Measurements from ENCODE around the gene TDP2.
"Not testable (repeated sequence)": the region's sequence is repeated elsewhere in the genome, so short reads cannot be mapped to it uniquely, and the experiment has no call there.

TDP2 gene

DNA sequence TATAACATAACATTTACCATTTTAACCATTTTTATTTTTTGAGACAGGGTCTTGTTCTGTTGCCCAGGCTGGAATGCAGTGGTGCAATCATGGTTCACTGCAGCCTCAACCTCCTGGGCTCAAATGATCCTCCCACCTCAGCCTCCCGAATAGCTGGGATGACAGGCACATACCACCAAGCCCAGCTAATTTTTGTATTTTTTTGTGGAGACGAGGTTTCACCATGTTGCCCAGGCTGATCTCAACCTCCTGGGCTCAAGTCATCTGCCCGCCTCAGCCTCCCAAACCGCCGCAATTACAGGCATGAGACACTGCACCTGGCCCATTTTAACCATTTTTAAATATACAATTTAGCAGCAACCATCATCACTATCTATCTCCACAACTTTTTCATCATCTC, 26.1 kb downstream of the TDP2 start:
- not testable (repeated sequence) for H3K27me3 ChIP-seq (ENCODE audit: insufficient read depth, low read length); H3K14ac ChIP-seq (ENCODE audit: low read length); H3K4me3 ChIP-seq (ENCODE audit: low read depth, low read length); H3K79me2 ChIP-seq (ENCODE audit: control insufficient read depth, insufficient read depth, low read length, poor library complexity); H3K36me3 ChIP-seq (ENCODE audit: control insufficient read depth in 1 of 2, insufficient read depth in 2 of 2, low read length in 2 of 2); H2BK12ac ChIP-seq (ENCODE audit: low read length); H2AK5ac ChIP-seq (ENCODE audit: low read length); H2BK5ac ChIP-seq (ENCODE audit: low read depth, low read length, poor library complexity); H2BK120ac ChIP-seq (ENCODE audit: insufficient read depth, low read length, poor library complexity); H3K9ac ChIP-seq (ENCODE audit: low read length); H3K23ac ChIP-seq (ENCODE audit: low read length); H4K91ac ChIP-seq (ENCODE audit: low read depth, low read length); H4K8ac ChIP-seq (ENCODE audit: low read depth, low read length); H4K12ac ChIP-seq (ENCODE audit: low read depth, low read length); H3K27ac ChIP-seq (ENCODE audit: low read depth, low read length); H3K18ac ChIP-seq (ENCODE audit: low read length); H3K4me1 ChIP-seq (ENCODE audit: control insufficient read depth in 1 of 2, insufficient read depth in 2 of 2, low read length in 2 of 2); H3K9me3 ChIP-seq (ENCODE audit: insufficient read depth, low read depth, low read length); H3K4me2 ChIP-seq (ENCODE audit: low read length); H2AFZ ChIP-seq (ENCODE audit: insufficient read depth, low read length, poor library complexity); H3K4ac ChIP-seq (ENCODE audit: low read depth, low read length); H3K79me1 ChIP-seq (ENCODE audit: low read length)
- WGBS (ENCODE audit: extremely low coverage, insufficient coverage, insufficient read length): no CpG with 5 or more reads among the region's 5 CpGs
- peak; percentile 58 to 84 for DNase-seq

DNA sequence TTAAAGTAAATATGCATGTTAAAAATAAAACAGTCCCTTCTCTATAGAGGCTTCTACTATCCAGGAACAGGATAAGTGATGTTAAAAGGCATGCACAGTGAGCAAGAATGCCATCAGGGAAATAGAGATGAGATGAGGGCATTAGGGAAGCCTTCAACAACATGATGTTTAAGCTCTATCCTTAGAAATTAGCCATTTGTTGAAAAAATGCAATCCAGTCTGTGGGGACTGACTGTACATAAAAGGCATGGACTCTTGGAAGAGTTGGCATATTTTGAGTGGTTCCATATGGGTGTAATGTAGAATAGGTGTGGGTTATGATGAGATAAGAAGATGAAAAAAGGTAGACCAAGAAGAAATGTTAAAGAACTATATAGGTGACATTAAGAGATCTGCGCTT, 26.5 kb downstream of the TDP2 start:
- Histone ChIP-seq H4K91ac (ENCODE audit: low read depth, low read length) (no peak overlapping the region), H2BK5ac (ENCODE audit: low read depth, low read length, poor library complexity) (no peak overlapping the region), H3K18ac (ENCODE audit: low read length) (no peak overlapping the region), H3K79me1 (ENCODE audit: low read length) (no peaks in the 10 kb centered on the region), H3K79me2 (ENCODE audit: control insufficient read depth, insufficient read depth, low read length, poor library complexity) (no peaks in the 10 kb centered on the region), H3K9ac (ENCODE audit: low read length) (no peak overlapping the region), H3K36me3 (ENCODE audit: control insufficient read depth in 1 of 2, insufficient read depth in 2 of 2, low read length in 2 of 2) (no peaks in the 10 kb centered on the region), H3K9me3 (ENCODE audit: insufficient read depth, low read depth, low read length) (no peaks in the 10 kb centered on the region), H2AK5ac (ENCODE audit: low read length) (no peak overlapping the region), H3K27me3 (ENCODE audit: insufficient read depth, low read length) (no peaks in the 10 kb centered on the region), H3K27ac (ENCODE audit: low read depth, low read length) (no peak overlapping the region), H4K8ac (ENCODE audit: low read depth, low read length) (no peak overlapping the region), H4K12ac (ENCODE audit: low read depth, low read length) (no peak overlapping the region), H3K4me1 (ENCODE audit: control insufficient read depth in 1 of 2, insufficient read depth in 2 of 2, low read length in 2 of 2) (no peaks in the 10 kb centered on the region), H2AFZ (ENCODE audit: insufficient read depth, low read length, poor library complexity) (no peak overlapping the region), H3K14ac (ENCODE audit: low read length) (no peak overlapping the region), H2BK12ac (ENCODE audit: low read length) (no peak overlapping the region), H2BK120ac (ENCODE audit: insufficient read depth, low read length, poor library complexity) (no peak overlapping the region), H3K4me3 (ENCODE audit: low read depth, low read length) (no peak overlapping the region), H3K23ac (ENCODE audit: low read length) (no peak overlapping the region), H3K4ac (ENCODE audit: low read depth, low read length) (no peak overlapping the region), H3K4me2 (ENCODE audit: low read length) (no peak overlapping the region)
- WGBS (ENCODE audit: extremely low coverage, insufficient coverage, insufficient read length): no CpG with 5 or more reads among the region's 1 CpG
- peak; percentile 53 to 95 for DNase-seq

DNA sequence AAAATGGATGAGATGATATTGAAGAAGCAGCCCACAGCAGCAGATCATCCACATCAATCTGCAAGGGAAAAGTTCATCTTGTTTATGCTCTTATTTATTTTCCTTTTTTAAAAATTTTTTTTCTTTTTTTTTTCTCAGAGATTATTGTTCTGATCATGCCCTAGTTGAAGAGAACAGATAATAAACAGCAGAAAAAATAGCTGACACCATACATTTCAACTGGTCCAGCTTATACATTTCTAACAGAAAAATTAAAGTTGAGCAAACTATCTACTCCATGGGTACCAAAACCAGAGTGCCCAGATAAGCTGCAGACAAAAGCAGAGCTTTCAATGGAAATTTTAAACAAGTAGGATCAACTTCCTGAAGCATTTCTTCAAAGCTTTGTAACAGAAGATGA, 30.0 kb downstream of the TDP2 start:
- no peak overlapping the region for H2AFZ ChIP-seq (ENCODE audit: insufficient read depth, low read length, poor library complexity)
- no peak overlapping the region for H3K4me3 ChIP-seq (ENCODE audit: low read depth, low read length)
- no peak overlapping the region for H4K91ac ChIP-seq (ENCODE audit: low read depth, low read length)
- H4K12ac ChIP-seq (ENCODE audit: low read depth, low read length): no peak overlapping the region
- H3K18ac ChIP-seq (ENCODE audit: low read length): no peak overlapping the region
- no peak overlapping the region for H2BK120ac ChIP-seq (ENCODE audit: insufficient read depth, low read length, poor library complexity)
- H3K9ac ChIP-seq (ENCODE audit: low read length): no peak overlapping the region
- H3K27ac ChIP-seq (ENCODE audit: low read depth, low read length): no peak overlapping the region
- H3K79me1 ChIP-seq (ENCODE audit: low read length): no peaks in the 10 kb centered on the region
- H2AK5ac ChIP-seq (ENCODE audit: low read length): no peak overlapping the region
- no peak for DNase-seq
- H2BK5ac ChIP-seq (ENCODE audit: low read depth, low read length, poor library complexity): no peak overlapping the region
- H3K4me2 ChIP-seq (ENCODE audit: low read length): no peak overlapping the region
- H3K36me3 ChIP-seq (ENCODE audit: control insufficient read depth in 1 of 2, insufficient read depth in 2 of 2, low read length in 2 of 2): no peaks in the 10 kb centered on the region
- no peaks in the 10 kb centered on the region for H3K4me1 ChIP-seq (ENCODE audit: control insufficient read depth in 1 of 2, insufficient read depth in 2 of 2, low read length in 2 of 2)
- no peaks in the 10 kb centered on the region for H3K27me3 ChIP-seq (ENCODE audit: insufficient read depth, low read length)
- H3K4ac ChIP-seq (ENCODE audit: low read depth, low read length): no peak overlapping the region
- H3K9me3 ChIP-seq (ENCODE audit: insufficient read depth, low read depth, low read length): no peaks in the 10 kb centered on the region
- H3K79me2 ChIP-seq (ENCODE audit: control insufficient read depth, insufficient read depth, low read length, poor library complexity): no peaks in the 10 kb centered on the region
- no peak overlapping the region for H2BK12ac ChIP-seq (ENCODE audit: low read length)
- no peak overlapping the region for H3K23ac ChIP-seq (ENCODE audit: low read length)
- no peak overlapping the region for H4K8ac ChIP-seq (ENCODE audit: low read depth, low read length)
- no peak overlapping the region for H3K14ac ChIP-seq (ENCODE audit: low read length)

DNA sequence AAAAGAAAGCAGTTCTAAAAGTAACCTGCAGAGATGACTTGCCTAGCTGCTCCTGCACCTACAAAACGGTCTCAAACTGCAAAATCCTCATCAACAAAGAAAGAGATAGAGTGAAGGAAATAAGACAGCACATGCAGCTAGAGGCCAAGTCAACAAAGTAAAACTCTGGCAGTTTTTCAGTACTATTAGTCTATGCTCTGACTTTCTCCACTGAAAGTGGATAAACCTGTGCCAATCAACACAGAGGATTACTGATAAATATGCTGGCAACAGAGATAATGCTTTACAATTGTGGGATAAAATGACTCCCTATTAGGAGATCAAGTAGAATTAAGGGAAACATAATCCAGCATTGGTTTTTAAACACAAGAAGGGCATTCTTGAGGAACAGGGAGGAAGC, 34.1 kb downstream of the TDP2 start:
- H2BK5ac ChIP-seq (ENCODE audit: low read depth, low read length, poor library complexity): no peak overlapping the region
- H4K8ac ChIP-seq (ENCODE audit: low read depth, low read length): no peak overlapping the region
- H2BK120ac ChIP-seq (ENCODE audit: insufficient read depth, low read length, poor library complexity): no peak overlapping the region
- no peak overlapping the region for H3K14ac ChIP-seq (ENCODE audit: low read length)
- H3K4me1 ChIP-seq (ENCODE audit: control insufficient read depth in 1 of 2, insufficient read depth in 2 of 2, low read length in 2 of 2): no peaks in the 10 kb centered on the region
- no peaks in the 10 kb centered on the region for H3K36me3 ChIP-seq (ENCODE audit: control insufficient read depth in 1 of 2, insufficient read depth in 2 of 2, low read length in 2 of 2)
- no CpG with 5 or more reads among the region's 1 CpG for WGBS (ENCODE audit: extremely low coverage, insufficient coverage, insufficient read length)
- no peak overlapping the region for H4K91ac ChIP-seq (ENCODE audit: low read depth, low read length)
- DNase-seq: no peak
- H3K27ac ChIP-seq (ENCODE audit: low read depth, low read length): no peak overlapping the region
- H3K9ac ChIP-seq (ENCODE audit: low read length): no peak overlapping the region
- no peak overlapping the region for H2AK5ac ChIP-seq (ENCODE audit: low read length)
- H3K27me3 ChIP-seq (ENCODE audit: insufficient read depth, low read length): no peaks in the 10 kb centered on the region
- no peak overlapping the region for H4K12ac ChIP-seq (ENCODE audit: low read depth, low read length)
- no peak overlapping the region for H3K4ac ChIP-seq (ENCODE audit: low read depth, low read length)
- H3K79me1 ChIP-seq (ENCODE audit: low read length): no peaks in the 10 kb centered on the region
- H3K4me2 ChIP-seq (ENCODE audit: low read length): no peak overlapping the region
- H3K79me2 ChIP-seq (ENCODE audit: control insufficient read depth, insufficient read depth, low read length, poor library complexity): no peaks in the 10 kb centered on the region
- no peak overlapping the region for H3K18ac ChIP-seq (ENCODE audit: low read length)
- no peak overlapping the region for H2AFZ ChIP-seq (ENCODE audit: insufficient read depth, low read length, poor library complexity)
- no peaks in the 10 kb centered on the region for H3K9me3 ChIP-seq (ENCODE audit: insufficient read depth, low read depth, low read length)
- no peak overlapping the region for H3K4me3 ChIP-seq (ENCODE audit: low read depth, low read length)
- H2BK12ac ChIP-seq (ENCODE audit: low read length): no peak overlapping the region
- no peak overlapping the region for H3K23ac ChIP-seq (ENCODE audit: low read length)

DNA sequence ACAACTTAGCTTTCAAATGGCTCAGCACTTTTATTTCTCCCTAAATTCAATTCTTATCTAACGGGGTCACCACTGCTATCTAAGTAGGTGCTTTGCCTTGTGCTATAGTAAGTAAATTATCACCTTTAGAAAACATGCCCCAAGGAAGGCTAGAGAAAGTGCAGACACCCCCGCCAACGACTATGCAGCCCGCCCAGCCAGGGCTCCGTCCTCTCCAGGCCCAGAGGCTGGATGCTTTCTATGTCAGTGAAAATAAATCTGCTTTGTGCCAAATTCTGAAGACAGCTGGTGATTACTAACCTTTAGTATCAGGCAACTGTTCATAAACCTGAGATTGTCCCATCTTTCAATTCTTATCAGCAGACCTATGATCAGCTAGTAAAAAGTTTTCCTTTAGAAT, 35.0 kb downstream of the TDP2 start:
- Histone ChIP-seq H3K36me3 (ENCODE audit: control insufficient read depth in 1 of 2, insufficient read depth in 2 of 2, low read length in 2 of 2) (no peaks in the 10 kb centered on the region), H4K8ac (ENCODE audit: low read depth, low read length) (no peak overlapping the region), H2BK120ac (ENCODE audit: insufficient read depth, low read length, poor library complexity) (no peak overlapping the region), H3K9me3 (ENCODE audit: insufficient read depth, low read depth, low read length) (no peaks in the 10 kb centered on the region), H2AFZ (ENCODE audit: insufficient read depth, low read length, poor library complexity) (no peak overlapping the region), H4K91ac (ENCODE audit: low read depth, low read length) (no peak overlapping the region), H4K12ac (ENCODE audit: low read depth, low read length) (no peak overlapping the region), H3K79me2 (ENCODE audit: control insufficient read depth, insufficient read depth, low read length, poor library complexity) (no peaks in the 10 kb centered on the region), H2AK5ac (ENCODE audit: low read length) (no peak overlapping the region), H3K23ac (ENCODE audit: low read length) (no peak overlapping the region), H3K79me1 (ENCODE audit: low read length) (no peaks in the 10 kb centered on the region), H3K4me3 (ENCODE audit: low read depth, low read length) (no peak overlapping the region), H3K4me2 (ENCODE audit: low read length) (no peak overlapping the region), H2BK12ac (ENCODE audit: low read length) (no peak overlapping the region), H3K27ac (ENCODE audit: low read depth, low read length) (no peak overlapping the region), H3K4ac (ENCODE audit: low read depth, low read length) (no peak overlapping the region), H3K9ac (ENCODE audit: low read length) (no peak overlapping the region), H2BK5ac (ENCODE audit: low read depth, low read length, poor library complexity) (no peak overlapping the region), H3K18ac (ENCODE audit: low read length) (no peak overlapping the region), H3K14ac (ENCODE audit: low read length) (no peak overlapping the region), H3K4me1 (ENCODE audit: control insufficient read depth in 1 of 2, insufficient read depth in 2 of 2, low read length in 2 of 2) (no peaks in the 10 kb centered on the region), H3K27me3 (ENCODE audit: insufficient read depth, low read length) (no peaks in the 10 kb centered on the region)
- no peak for DNase-seq
- no CpG with 5 or more reads among the region's 5 CpGs for WGBS (ENCODE audit: extremely low coverage, insufficient coverage, insufficient read length)
